Activated T-helper 1 cell treated with anti-CD3 and anti-CD28 coated beads, Interleukin-12 subunit alpha, Interleukin-12 subunit beta, Interleukin-2, Interleukin-4 antibody, amounts not matched to agents 30 ng/mL and 10 ng/mL and 1 ng/mL, durations not matched to agents 14 hours and 24 hours and 36 hours (primary cell): Measurements from ENCODE around the gene RSPH6A. TPM values are rescaled to one million over a fixed set of nuclear protein-coding genes. Genes with fewer than 3 reads are reported as not detected.

Source experiments
- DNase-seq: peaks from one replicate; pipeline ENCODE4 v3.0.0; 2021; ENCODE audit warnings: low spot score
- H3K27ac Mint-ChIP-seq: one replicate; pipeline ENCODE4 v1.8.0; 2021; ENCODE audit warnings: mild to moderate bottlenecking, mixed read lengths
- H3K27me3 Mint-ChIP-seq: one replicate; pipeline ENCODE4 v1.8.0; 2022; ENCODE audit warnings: mild to moderate bottlenecking, moderate library complexity, mixed read lengths; ENCODE audit not compliant: insufficient read depth
- H3K36me3 Mint-ChIP-seq: one replicate; pipeline ENCODE4 v1.8.0; 2021; ENCODE audit warnings: low read depth, mixed read lengths
- H3K4me1 Mint-ChIP-seq: one replicate; pipeline ENCODE4 v1.8.0; 2021; ENCODE audit warnings: low read depth, mixed read lengths
- H3K4me3 Mint-ChIP-seq: one replicate; pipeline ENCODE4 v1.8.0; 2021; ENCODE audit warnings: mild to moderate bottlenecking, moderate library complexity, mixed read lengths
- H3K9me3 Mint-ChIP-seq: one replicate; pipeline ENCODE4 v1.8.0; 2021; ENCODE audit warnings: mixed read lengths
- intact Hi-C: fragments of 100-400 bp; cut with micrococcal nuclease; formaldehyde crosslinking; loops from one replicate; pipeline ENCODE4 v1.15.1; 2024
- total RNA-seq: library from RNA; stranded (reverse); gene quantifications from 2 replicates; pipeline ENCODE4 v1.2.3, GENCODE V29; 2022

RSPH6A gene
- total RNA-seq: 0.29 and 0.59 TPM in 2 replicates

DNA sequence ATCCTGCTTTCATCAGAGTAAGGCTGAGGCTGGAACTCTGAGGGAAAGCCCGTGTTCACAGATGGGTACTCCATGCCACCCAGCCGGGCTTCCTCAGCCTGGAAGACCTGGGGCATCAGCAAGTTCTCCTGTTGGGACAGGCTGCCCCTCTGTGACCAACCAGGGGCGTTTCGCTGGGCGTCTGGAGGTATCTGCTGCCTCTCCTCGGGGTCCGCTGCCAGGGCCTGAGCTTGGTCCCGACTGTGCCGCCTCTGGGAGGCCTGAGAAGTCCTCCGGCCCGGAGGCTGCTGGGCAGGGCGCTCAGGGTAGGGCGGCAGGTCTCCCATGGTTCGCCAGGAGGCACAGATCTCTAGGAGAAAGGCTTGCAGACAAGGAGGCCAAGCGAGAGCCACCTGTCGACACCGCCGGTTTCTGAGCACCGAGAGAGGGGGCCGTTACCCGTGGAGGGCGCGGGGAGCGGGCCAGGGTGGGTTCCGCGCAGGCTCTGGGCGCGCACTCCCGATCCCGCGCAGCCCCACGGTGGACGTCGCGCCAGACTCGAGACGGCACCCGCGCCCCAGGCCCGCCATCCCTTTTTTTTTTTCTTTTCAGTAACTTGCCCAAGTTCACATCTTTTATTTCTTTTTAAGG is at the start of gene RSPH6A:
Gene RSPH6A, minus strand, starts transcription at position 458 of the 630 bp plus-strand sequence. Its CDS starts 132 bp downstream, at position 326.
- DNase-seq: no peak
- no peak within 1 kb of the TSS for H3K4me3 Mint-ChIP-seq
- intact Hi-C loops: no loop called here
- no peaks in the 10 kb centered on the region for H3K27me3 Mint-ChIP-seq
- no peaks in the 10 kb centered on the region for H3K9me3 Mint-ChIP-seq
- H3K36me3 Mint-ChIP-seq: peaks cover under 1% of the 10 kb centered on the region
- H3K27ac Mint-ChIP-seq: no peak within 1 kb of the TSS
- H3K4me1 Mint-ChIP-seq: no peaks in the 10 kb centered on the region

GRCh38 chr19:45864629-45865082 is 49.5 kb upstream of the RSPH6A start:
- Mint-ChIP-seq H3K9me3 (no peaks in the 10 kb centered on the region), H3K27me3 (peaks cover 34% of the 10 kb centered on the region), H3K27ac (peak overlapping the region; percentile 48), H3K36me3 (peaks cover 5% of the 10 kb centered on the region), H3K4me1 (peaks cover 24% of the 10 kb centered on the region), H3K4me3 (peak overlapping the region; percentile 69)
- intact Hi-C loops: loop anchor here (5.0 kb wide), 2 partner anchors 153 to 483 kb away; partner anchors contain the start of gene PPP5C
- no peak for DNase-seq

DNA sequence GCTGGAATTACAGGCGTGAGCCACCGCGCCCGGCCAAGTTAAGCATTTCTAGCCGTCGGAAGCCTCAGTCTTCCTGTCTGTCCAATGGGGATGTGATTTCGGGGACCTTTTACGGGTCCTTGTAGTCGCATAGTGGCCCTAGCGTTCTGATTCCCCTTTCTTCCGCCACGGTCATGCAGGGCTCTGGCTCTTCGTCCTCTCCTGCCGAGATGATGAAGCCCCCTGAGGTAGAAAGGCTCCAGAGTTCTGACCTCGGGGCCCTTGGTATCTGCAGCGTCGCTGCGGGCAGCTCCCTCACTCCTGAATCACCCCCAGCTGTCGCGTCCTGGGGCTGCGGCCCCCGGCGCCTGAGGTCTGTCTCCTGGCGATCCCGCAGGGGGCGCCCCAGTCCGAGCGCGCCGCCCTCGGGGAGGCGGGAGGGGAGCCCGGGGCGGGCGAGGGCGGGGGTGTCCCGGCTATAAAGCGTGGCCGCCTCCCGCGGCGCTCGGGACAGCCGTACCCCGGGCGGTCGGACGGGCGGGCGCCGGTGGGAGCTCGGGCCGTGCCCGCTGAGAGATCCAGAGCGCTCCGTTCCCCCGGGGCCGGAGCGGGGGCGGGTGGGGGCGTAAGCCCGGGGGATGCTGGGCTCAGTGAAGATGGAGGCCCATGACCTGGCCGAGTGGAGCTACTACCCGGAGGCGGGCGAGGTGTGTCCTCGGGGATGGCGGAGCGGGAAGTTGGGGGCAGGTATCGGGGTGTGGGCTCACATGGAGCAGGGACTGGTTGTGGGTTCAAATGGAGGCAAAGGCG is 48.9 kb upstream of the RSPH6A start, which contains the start of gene FOXA3:
Gene FOXA3, plus strand, starts transcription at position 487 of the 789 bp plus-strand sequence. Its CDS starts 131 bp downstream, at position 618.
- Mint-ChIP-seq H3K9me3 (no peaks in the 10 kb centered on the region), H3K36me3 (peaks cover 5% of the 10 kb centered on the region), H3K27ac (peak within 1 kb of the TSS; percentile 95), H3K27me3 (peaks cover 34% of the 10 kb centered on the region), H3K4me1 (peaks cover 24% of the 10 kb centered on the region), H3K4me3 (peak within 1 kb of the TSS; percentile 94)
- intact Hi-C loops: loop anchor here (1.0 to 5.0 kb wide), 14 partner anchors 12 to 974 kb away; partner anchors contain the start of genes CCDC61, FBXO46, IRF2BP1 and MYPOP
- peak; percentile 57 for DNase-seq

DNA sequence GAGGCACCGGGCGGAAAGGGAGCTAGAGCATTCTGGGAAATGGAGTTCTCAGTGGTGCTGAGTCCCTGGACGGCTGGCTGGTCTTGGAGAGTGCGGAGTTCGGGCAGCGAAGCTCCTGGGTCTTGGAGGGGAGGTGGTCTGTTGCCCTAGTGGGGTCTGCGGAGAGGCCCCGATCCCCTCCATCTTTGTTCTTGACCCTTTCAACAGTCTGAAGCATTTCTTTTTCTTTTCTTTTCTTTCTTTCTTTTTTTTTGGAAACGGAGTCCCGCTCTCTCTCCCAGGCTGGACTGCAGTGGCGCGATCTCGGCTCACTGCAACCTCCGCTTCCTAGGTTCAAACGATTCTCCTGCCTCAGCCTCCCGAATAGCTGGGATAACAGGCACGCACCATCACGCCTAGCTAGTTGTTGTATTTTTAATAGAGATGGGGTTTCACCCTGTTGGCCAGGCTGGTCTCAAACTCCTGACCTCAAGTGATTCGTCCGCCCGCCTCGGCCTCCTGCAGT is 48.3 kb upstream of the RSPH6A start:
- H3K9me3 Mint-ChIP-seq: no peaks in the 10 kb centered on the region
- H3K27ac Mint-ChIP-seq: peak overlapping the region; percentile 95
- peaks cover 9% of the 10 kb centered on the region for H3K36me3 Mint-ChIP-seq
- peak overlapping the region; percentile 94 for H3K4me3 Mint-ChIP-seq
- DNase-seq: no peak
- H3K4me1 Mint-ChIP-seq: peaks cover 25% of the 10 kb centered on the region
- intact Hi-C loops: loop anchor here (1.0 to 5.0 kb wide), 14 partner anchors 13 to 973 kb away; partner anchors contain the start of genes CCDC61, FBXO46, IRF2BP1 and MYPOP
- peaks cover 34% of the 10 kb centered on the region for H3K27me3 Mint-ChIP-seq

- peak within 1 kb of the TSS; percentile 95 for H3K27ac Mint-ChIP-seq
- peaks cover 31% of the 10 kb centered on the region for H3K27me3 Mint-ChIP-seq
- H3K4me3 Mint-ChIP-seq: peak within 1 kb of the TSS; percentile 94
- peak; percentile 99 for DNase-seq
- H3K36me3 Mint-ChIP-seq: peaks cover 13% of the 10 kb centered on the region
- H3K4me1 Mint-ChIP-seq: peaks cover 29% of the 10 kb centered on the region
- H3K9me3 Mint-ChIP-seq: no peaks in the 10 kb centered on the region
- intact Hi-C loops: loop anchor here (1.0 to 5.0 kb wide), 15 partner anchors 14 to 972 kb away; partner anchors contain the start of genes CCDC61, FBXO46, IRF2BP1 and MYPOP
Measured at GRCh38 chr19:45862564-45863334, 47.6 kb upstream of the RSPH6A start, which contains the start of gene SYMPK. Gene SYMPK (minus strand): TSS chr19:45863147. CDS start chr19:45854495, 8,652 bp downstream.

GRCh38 chr19:45862271-45862563 is 47.1 kb upstream of the RSPH6A start:
- Mint-ChIP-seq H3K4me3 (peak overlapping the region; percentile 94), H3K9me3 (no peaks in the 10 kb centered on the region), H3K4me1 (peaks cover 29% of the 10 kb centered on the region), H3K27ac (peak overlapping the region; percentile 95), H3K36me3 (peaks cover 13% of the 10 kb centered on the region), H3K27me3 (peaks cover 31% of the 10 kb centered on the region)
- intact Hi-C loops: loop anchor here (1.0 to 5.0 kb wide), 4 partner anchors 45 to 485 kb away; partner anchors contain the start of gene PPP5C
- no peak for DNase-seq

DNA sequence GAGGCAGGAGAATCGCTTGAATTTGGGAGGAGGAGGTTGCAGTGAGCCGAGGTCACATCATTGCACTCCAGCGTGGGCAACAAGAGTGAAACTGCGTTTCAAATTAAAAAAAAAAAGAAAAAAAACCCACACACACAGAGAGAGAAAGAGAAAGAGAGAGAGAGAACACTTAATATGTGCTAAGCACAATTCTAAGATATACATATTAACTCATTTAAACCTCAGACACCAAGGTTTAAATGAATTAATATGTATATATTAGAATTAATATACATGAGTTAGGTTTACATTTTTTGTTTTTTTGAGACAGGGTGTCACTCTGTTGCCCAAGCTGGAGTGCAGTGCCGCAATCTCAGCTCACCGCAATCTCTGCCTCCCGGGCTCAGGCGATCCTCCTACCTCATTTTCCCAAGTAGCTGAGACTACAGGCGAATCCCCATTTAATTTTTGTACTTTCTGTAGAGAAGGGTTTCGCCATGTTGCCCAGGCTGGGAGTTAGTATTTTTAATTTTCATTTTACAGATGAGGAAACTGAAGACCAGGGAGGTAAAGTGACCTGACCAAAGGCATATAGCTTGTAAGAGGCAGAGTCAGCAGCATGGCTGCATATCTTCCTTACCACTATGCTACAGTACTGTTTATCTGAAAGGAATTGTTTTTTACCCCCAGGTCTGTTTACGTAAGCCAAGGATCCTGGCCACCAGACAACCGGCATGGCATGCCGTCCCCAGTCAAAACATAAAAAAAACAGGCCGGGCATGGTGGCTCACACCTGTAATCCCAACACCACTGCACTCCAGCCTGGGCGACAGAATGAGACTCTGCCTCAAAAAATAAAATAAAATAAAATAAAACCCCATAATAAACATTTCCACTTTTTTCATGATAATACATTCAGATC is 45.5 kb upstream of the RSPH6A start:
- no peak for DNase-seq
- Mint-ChIP-seq H3K9me3 (no peaks in the 10 kb centered on the region), H3K27me3 (peaks cover 24% of the 10 kb centered on the region), H3K4me1 (peaks cover 29% of the 10 kb centered on the region), H3K27ac (no peak overlapping the region), H3K36me3 (peaks cover 14% of the 10 kb centered on the region), H3K4me3 (peak overlapping the region; percentile 94)
- intact Hi-C loops: loop anchor here (5.0 kb wide), 2 partner anchors 157 to 487 kb away; partner anchors contain the start of gene PPP5C

- H3K36me3 Mint-ChIP-seq: peaks cover 31% of the 10 kb centered on the region
- H3K4me3 Mint-ChIP-seq: no peak overlapping the region
- intact Hi-C loops: no loop called here
- no peak overlapping the region for H3K27ac Mint-ChIP-seq
- no peaks in the 10 kb centered on the region for H3K9me3 Mint-ChIP-seq
- peaks cover 5% of the 10 kb centered on the region for H3K4me1 Mint-ChIP-seq
- DNase-seq: no peak
- no peaks in the 10 kb centered on the region for H3K27me3 Mint-ChIP-seq
Measured at GRCh38 chr19:45854167-45854778, 39.2 kb upstream of the RSPH6A start.

- no peak overlapping the region for H3K4me3 Mint-ChIP-seq
- H3K27me3 Mint-ChIP-seq: no peaks in the 10 kb centered on the region
- DNase-seq: no peak
- H3K27ac Mint-ChIP-seq: no peak overlapping the region
- H3K36me3 Mint-ChIP-seq: peaks cover 29% of the 10 kb centered on the region
- intact Hi-C loops: no loop called here
- peaks cover under 1% of the 10 kb centered on the region for H3K4me1 Mint-ChIP-seq
- no peaks in the 10 kb centered on the region for H3K9me3 Mint-ChIP-seq
Measured at GRCh38 chr19:45852983-45853382, 37.9 kb upstream of the RSPH6A start.

GRCh38 chr19:45852145-45852750 is 37.1 kb upstream of the RSPH6A start:
- DNase-seq: no peak
- H3K4me3 Mint-ChIP-seq: no peak overlapping the region
- peaks cover 36% of the 10 kb centered on the region for H3K36me3 Mint-ChIP-seq
- no peak overlapping the region for H3K27ac Mint-ChIP-seq
- H3K27me3 Mint-ChIP-seq: no peaks in the 10 kb centered on the region
- intact Hi-C loops: no loop called here
- no peaks in the 10 kb centered on the region for H3K9me3 Mint-ChIP-seq
- H3K4me1 Mint-ChIP-seq: no peaks in the 10 kb centered on the region

- H3K27me3 Mint-ChIP-seq: no peaks in the 10 kb centered on the region
- H3K36me3 Mint-ChIP-seq: peaks cover 46% of the 10 kb centered on the region
- intact Hi-C loops: no loop called here
Measured at GRCh38 chr19:45848922-45849321, 33.8 kb upstream of the RSPH6A start.

More at GRCh38 chr19:45848922-45849321, 33.8 kb upstream of the RSPH6A start:
- Mint-ChIP-seq H3K4me1 (no peaks in the 10 kb centered on the region), H3K27ac (no peak overlapping the region), H3K4me3 (no peak overlapping the region), H3K9me3 (no peaks in the 10 kb centered on the region)
- no peak for DNase-seq
